Spleen (tissue), 11 donors: ENCODE measurements around the gene VAMP2. TPM values are rescaled to one million over a fixed set of nuclear protein-coding genes. Genes with fewer than 3 reads are reported as not detected.

Experiments used
- DNase-seq: peaks from one replicate; pipeline ENCODE4 v3.0.0-alpha.2; 2020
- H3K27ac ChIP-seq, 8 donors: fragments of 200-600 bp; sonication (generic) in 7 of 8; 1 replicate in 4 of 8; 2 replicates in 4 of 8; pipeline versions ENCODE4 v1.5.0 to v1.8.0; 2016 to 2021; ENCODE audit warnings: inconsistent platforms in 4 of 8, mild to moderate bottlenecking in 4 of 8, moderate library complexity in 1 of 8
- H3K27me3 ChIP-seq, 7 donors: fragments of 200-600 bp; sonication (generic) in 6 of 7; replicated peaks in 1 of 7; 1 replicate in 4 of 7; 2 replicates in 3 of 7; pipeline versions ENCODE4 v1.5.0 to v1.8.0; 2016 to 2021; ENCODE audit warnings: inconsistent platforms in 3 of 7, mild to moderate bottlenecking in 1 of 7
- H3K36me3 ChIP-seq, 6 donors: fragments of 200-600 bp; sonication (generic) in 5 of 6; 1 replicate in 4 of 6; 2 replicates in 2 of 6; pipeline versions ENCODE4 v1.5.0 to v1.8.0; 2016 to 2021; ENCODE audit warnings: inconsistent platforms in 2 of 6
- H3K4me1 ChIP-seq, 6 donors: fragments of 200-600 bp; sonication (generic) in 5 of 6; 1 replicate in 3 of 6; 2 replicates in 3 of 6; pipeline versions ENCODE4 v1.5.0 to v1.8.0; 2016 to 2021; ENCODE audit warnings: inconsistent platforms in 3 of 6
- H3K4me3 ChIP-seq, 8 donors: fragments of 200-600 bp; sonication (generic) in 7 of 8; 1 replicate in 4 of 8; 2 replicates in 4 of 8; pipeline versions ENCODE4 v1.5.0 to v1.8.0; 2016 to 2021; ENCODE audit warnings: inconsistent platforms in 4 of 8, mild to moderate bottlenecking in 4 of 8, moderate library complexity in 2 of 8
- H3K9me3 ChIP-seq, 8 donors: fragments of 200-600 bp; sonication (generic) in 7 of 8; 1 replicate in 4 of 8; 2 replicates in 4 of 8; pipeline versions ENCODE4 v1.5.0 to v1.8.0; 2016 to 2021; ENCODE audit warnings: inconsistent platforms in 4 of 8
- POLR2A ChIP-seq, 3 donors: fragments of 450-650 bp; IDR thresholded peaks; one replicate each; pipeline ENCODE4 v1.5.1; 2017; ENCODE audit warnings: antibody characterized with exemption in 3 of 3, mild to moderate bottlenecking in 1 of 3
- POLR2AphosphoS5 ChIP-seq, 3 donors: sonication (generic); formaldehyde crosslinking; IDR thresholded peaks; one replicate each; pipeline ENCODE4 v1.5.1; 2017; ENCODE audit warnings: antibody characterized with exemption in 3 of 3
- WGBS, 5 donors: extraction: QIAGEN DNeasy Blood & Tissue Kit in 3 of 5; methylation state at CpG; one replicate each; pipeline versions ENCODE4 v1.1.5 to v1.1.7; 2013 to 2018; 5-methylcytosine and 5-hydroxymethylcytosine counted together
- intact Hi-C: fragments of 100-400 bp; cut with DNase I; formaldehyde crosslinking; loops from one replicate; pipeline ENCODE4 v1.15.0; 2023; ENCODE audit warnings: low total_unique reads
- polyA plus RNA-seq, 3 donors: library from polyadenylated mRNA; stranded (reverse); fragments of 200-250 nt; gene quantifications; one replicate each; pipeline ENCODE4 v1.2.1, GENCODE V29; 2013
- total RNA-seq, 7 donors: library from RNA; depleted of rRNA in 3 of 7; stranded (reverse); fragments of >200 nt in 3 of 7; fragmentation: NEBNext Ultra II Directional in 4 of 7; extraction: Animal tissue kit (Norgen Biotek cat#: 25700) in 4 of 7; gene quantifications; one replicate each; pipeline versions ENCODE4 v1.1.0 to v1.2.1, GENCODE V29; 2016 to 2021
- TF ChIP-seq, protein P1 (sequence below), 11 experiments: fragments of 200-600 bp in 7 of 11; fragments of 450-650 bp in 4 of 11; sonication (generic) in 4 of 11; IDR thresholded peaks in 8 of 11; conservative IDR thresholded peaks in 3 of 11; 1 replicate in 7 of 11; 2 replicates in 4 of 11; pipeline versions ENCODE4 v1.4.0 to v1.8.0; 2016 to 2021; ENCODE audit warnings: antibody characterized with exemption in 11 of 11, inconsistent platforms in 4 of 11, mild to moderate bottlenecking in 1 of 11
- donor health status: healthy with polysubstance abuse.
- donor health status: DM: no; HTN: no; CAD: no; lungs with moderate emphysema.
- donor health status: DM: no; HTN: no; CAD: no.
- donor health status: Bipolar disorder and iron deficiency.
- donor health status: healthy.
- donor health status: DM: no; HTN: no; CAD: no.
- donor health status: DM: yes; HTN: yes; CAD: no.

The VAMP2 gene
- total and polyA plus RNA-seq, 10 donors = 37.5 to 94.8 (median 54.5) TPM

- 0 to 2% (median 1%) methylated on average over 7 of the region's 7 CpGs for WGBS, 5 donors
- intact Hi-C loops = no loop called here
- no peak for DNase-seq
- Histone ChIP-seq H3K27ac (peak overlapping the region; percentile 71 to 94 (median 88)), H3K9me3 (no peaks in the 10 kb centered on the region), H3K4me3 (peak overlapping the region in 6 of 8 donors; percentile 4 to 63 (median 39)), H3K27me3 (no peaks in the 10 kb centered on the region), H3K4me1 (peaks cover 14 to 57% (median 27%) of the 10 kb centered on the region in 6 donors), H3K36me3 (peaks cover 0 to 42% (median 39%) of the 10 kb centered on the region in 6 donors)
- TF ChIP-seq POLR2A (IDR thresholded peaks at IDR 0.05) (no peak), POLR2AphosphoS5 (IDR thresholded peaks at IDR 0.05) (no peak)
- TF ChIP-seq, protein P1, sequence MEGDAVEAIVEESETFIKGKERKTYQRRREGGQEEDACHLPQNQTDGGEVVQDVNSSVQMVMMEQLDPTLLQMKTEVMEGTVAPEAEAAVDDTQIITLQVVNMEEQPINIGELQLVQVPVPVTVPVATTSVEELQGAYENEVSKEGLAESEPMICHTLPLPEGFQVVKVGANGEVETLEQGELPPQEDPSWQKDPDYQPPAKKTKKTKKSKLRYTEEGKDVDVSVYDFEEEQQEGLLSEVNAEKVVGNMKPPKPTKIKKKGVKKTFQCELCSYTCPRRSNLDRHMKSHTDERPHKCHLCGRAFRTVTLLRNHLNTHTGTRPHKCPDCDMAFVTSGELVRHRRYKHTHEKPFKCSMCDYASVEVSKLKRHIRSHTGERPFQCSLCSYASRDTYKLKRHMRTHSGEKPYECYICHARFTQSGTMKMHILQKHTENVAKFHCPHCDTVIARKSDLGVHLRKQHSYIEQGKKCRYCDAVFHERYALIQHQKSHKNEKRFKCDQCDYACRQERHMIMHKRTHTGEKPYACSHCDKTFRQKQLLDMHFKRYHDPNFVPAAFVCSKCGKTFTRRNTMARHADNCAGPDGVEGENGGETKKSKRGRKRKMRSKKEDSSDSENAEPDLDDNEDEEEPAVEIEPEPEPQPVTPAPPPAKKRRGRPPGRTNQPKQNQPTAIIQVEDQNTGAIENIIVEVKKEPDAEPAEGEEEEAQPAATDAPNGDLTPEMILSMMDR (IDR thresholded peaks at IDR 0.05 in 8 of 11, conservative IDR thresholded peaks at IDR 0.05 in 3 of 11) = no peak
Observed at GRCh38 chr17:8138374-8138671, 24.4 kb downstream of the VAMP2 start.

DNA sequence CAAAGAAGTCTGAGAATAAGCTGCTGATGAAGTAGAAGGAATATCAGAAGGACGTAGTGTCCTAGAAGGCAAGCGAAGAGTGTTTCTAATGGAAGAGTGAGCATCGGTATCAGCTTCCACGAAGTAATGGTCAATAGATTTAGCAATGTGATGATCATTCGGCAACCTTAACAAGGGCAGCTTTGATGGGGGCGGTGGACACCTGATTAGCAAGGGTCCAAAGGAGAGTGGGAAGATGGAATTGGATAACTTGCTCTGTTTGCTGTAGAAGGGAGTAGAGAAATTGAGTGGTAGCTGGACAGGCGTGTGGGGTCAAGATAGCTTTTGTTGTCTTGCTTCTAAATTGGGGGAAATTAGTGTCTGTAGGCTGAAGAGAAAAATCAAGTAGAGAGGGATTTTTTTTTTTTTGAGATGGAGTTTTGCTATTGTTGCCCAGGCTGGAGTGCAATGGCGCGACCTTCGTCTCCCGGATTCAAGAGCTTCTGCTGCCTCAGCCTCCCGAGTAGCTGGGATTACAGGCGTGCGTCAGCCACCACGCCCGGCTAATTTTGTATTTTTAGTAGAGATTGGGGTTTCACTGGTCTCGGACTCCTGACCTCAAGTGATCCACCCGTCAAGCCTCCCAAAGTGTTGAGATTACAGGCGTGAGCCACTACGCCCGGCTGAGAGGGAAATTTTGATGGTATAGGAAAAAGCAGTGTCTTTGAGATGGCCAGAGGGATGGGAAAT is 24.9 kb downstream of the VAMP2 start:
- peak; percentile 41 for DNase-seq
- H3K27ac ChIP-seq = peak overlapping the region; percentile 71 to 94 (median 88)
- H3K36me3 ChIP-seq = peaks cover 0 to 37% (median 34%) of the 10 kb centered on the region in 6 donors
- H3K9me3 ChIP-seq = no peaks in the 10 kb centered on the region
- intact Hi-C loops = no loop called here
- peaks cover 14 to 54% (median 27%) of the 10 kb centered on the region in 6 donors for H3K4me1 ChIP-seq
- H3K27me3 ChIP-seq = no peaks in the 10 kb centered on the region
- no peak for TF ChIP-seq POLR2A (IDR thresholded peaks at IDR 0.05)
- TF ChIP-seq, protein P1 (IDR thresholded peaks at IDR 0.05 in 8 of 11, conservative IDR thresholded peaks at IDR 0.05 in 3 of 11) = no peak
- no peak for TF ChIP-seq POLR2AphosphoS5 (IDR thresholded peaks at IDR 0.05)
- 25 to 28% (median 25%) methylated on average over 21 of the region's 21 CpGs for WGBS, 5 donors
- peak overlapping the region in 6 of 8 donors; percentile 4 to 63 (median 39) for H3K4me3 ChIP-seq

GRCh38 chr17:8133941-8134340 is 28.8 kb downstream of the VAMP2 start:
- Histone ChIP-seq H3K4me3 (no peak overlapping the region), H3K9me3 (no peaks in the 10 kb centered on the region), H3K27ac (no peak overlapping the region), H3K4me1 (peaks cover 7 to 16% (median 15%) of the 10 kb centered on the region in 6 donors), H3K36me3 (no peaks in the 10 kb centered on the region), H3K27me3 (peaks cover 0 to 25% (median 0%) of the 10 kb centered on the region in 7 donors)
- WGBS, 5 donors = 74 to 93% (median 88%) methylated on average over 4 of the region's 4 CpGs
- no peak for DNase-seq
- TF ChIP-seq, protein P1 (IDR thresholded peaks at IDR 0.05 in 8 of 11, conservative IDR thresholded peaks at IDR 0.05 in 3 of 11) = no peak
- TF ChIP-seq POLR2AphosphoS5 (IDR thresholded peaks at IDR 0.05) = no peak
- TF ChIP-seq POLR2A (IDR thresholded peaks at IDR 0.05) = no peak
- intact Hi-C loops = no loop called here

DNA sequence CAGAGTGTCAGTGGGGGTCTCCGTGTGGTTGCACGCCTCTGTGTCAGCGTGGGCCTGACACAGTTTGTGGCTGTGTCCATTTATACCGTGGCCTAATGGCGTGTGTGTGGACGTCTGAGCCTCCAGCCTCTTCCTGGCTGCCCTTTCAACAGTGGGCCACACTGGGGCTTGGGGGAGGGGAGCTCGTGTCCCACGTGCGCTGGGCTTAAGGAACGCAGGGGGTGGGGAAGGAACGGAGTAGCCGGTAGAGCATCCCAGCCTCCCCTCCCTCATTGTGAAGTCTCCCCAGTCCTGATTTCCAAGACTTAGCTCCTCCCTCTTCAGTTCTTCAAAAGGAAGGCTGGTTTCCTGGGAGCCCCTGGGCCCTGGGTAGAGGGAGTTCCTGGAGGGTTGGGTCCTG is 29.3 kb downstream of the VAMP2 start:
- Histone ChIP-seq H3K4me1 (peaks cover 7 to 10% (median 10%) of the 10 kb centered on the region in 6 donors), H3K27me3 (peaks cover 0 to 30% (median 0%) of the 10 kb centered on the region in 7 donors), H3K27ac (no peak overlapping the region), H3K9me3 (no peaks in the 10 kb centered on the region), H3K36me3 (no peaks in the 10 kb centered on the region), H3K4me3 (no peak overlapping the region)
- intact Hi-C loops = no loop called here
- 62 to 85% (median 83%) methylated on average over 7 to 12 of the region's 12 CpGs for WGBS, 5 donors
- DNase-seq = no peak
- no peak for TF ChIP-seq POLR2A (IDR thresholded peaks at IDR 0.05)
- TF ChIP-seq, protein P1 (IDR thresholded peaks at IDR 0.05 in 8 of 11, conservative IDR thresholded peaks at IDR 0.05 in 3 of 11) = no peak
- no peak for TF ChIP-seq POLR2AphosphoS5 (IDR thresholded peaks at IDR 0.05)
